ENCODE measurements around the gene AGMO. TPM values are rescaled to one million over a fixed set of nuclear protein-coding genes. Genes with fewer than 3 reads are reported as not detected.

The AGMO gene
- total and polyA plus RNA-seq, 2 donors from 2014 or later = 1.4 to 4.5 TPM

DNA sequence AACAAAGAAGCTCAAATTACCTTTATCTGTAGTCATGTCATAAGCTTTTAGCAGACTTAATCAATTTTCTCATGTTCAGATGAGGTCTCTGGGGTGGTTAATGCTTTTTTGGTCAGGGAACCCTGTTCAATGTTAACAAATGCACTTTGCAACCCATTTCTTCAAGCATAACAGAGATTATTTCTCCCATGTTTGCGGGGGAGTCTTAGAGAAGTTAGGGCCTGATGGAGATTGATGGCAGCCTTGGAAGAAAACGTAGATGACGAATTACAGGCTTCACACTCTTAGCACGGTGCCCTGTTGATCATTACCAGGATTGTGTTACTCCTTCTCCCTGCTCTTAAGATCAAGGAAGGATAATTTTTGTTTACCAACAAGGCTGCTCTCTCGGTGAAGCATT, 76.4 kb downstream of the AGMO start:
- no peaks in the 10 kb centered on the region for H3K9me3 ChIP-seq (ENCODE audit: control insufficient read depth in 2 of 3, insufficient read depth in 1 of 3, low read length in 3 of 3)
- no peak overlapping the region for H3K27ac ChIP-seq (ENCODE audit: low read depth in 2 of 2, low read length in 2 of 2)
- TF ChIP-seq, protein P1, sequence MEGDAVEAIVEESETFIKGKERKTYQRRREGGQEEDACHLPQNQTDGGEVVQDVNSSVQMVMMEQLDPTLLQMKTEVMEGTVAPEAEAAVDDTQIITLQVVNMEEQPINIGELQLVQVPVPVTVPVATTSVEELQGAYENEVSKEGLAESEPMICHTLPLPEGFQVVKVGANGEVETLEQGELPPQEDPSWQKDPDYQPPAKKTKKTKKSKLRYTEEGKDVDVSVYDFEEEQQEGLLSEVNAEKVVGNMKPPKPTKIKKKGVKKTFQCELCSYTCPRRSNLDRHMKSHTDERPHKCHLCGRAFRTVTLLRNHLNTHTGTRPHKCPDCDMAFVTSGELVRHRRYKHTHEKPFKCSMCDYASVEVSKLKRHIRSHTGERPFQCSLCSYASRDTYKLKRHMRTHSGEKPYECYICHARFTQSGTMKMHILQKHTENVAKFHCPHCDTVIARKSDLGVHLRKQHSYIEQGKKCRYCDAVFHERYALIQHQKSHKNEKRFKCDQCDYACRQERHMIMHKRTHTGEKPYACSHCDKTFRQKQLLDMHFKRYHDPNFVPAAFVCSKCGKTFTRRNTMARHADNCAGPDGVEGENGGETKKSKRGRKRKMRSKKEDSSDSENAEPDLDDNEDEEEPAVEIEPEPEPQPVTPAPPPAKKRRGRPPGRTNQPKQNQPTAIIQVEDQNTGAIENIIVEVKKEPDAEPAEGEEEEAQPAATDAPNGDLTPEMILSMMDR (IDR thresholded peaks at IDR 0.05; ENCODE audit: borderline replicate concordance, extremely low read depth, insufficient read depth) = no peak
- H3K4me3 ChIP-seq (ENCODE audit: low read length in 3 of 3) = no peak overlapping the region
- no peaks in the 10 kb centered on the region for H3K36me3 ChIP-seq (ENCODE audit: control insufficient read depth in 2 of 3, insufficient read depth in 3 of 3, low read length in 3 of 3)
- intact Hi-C loops (cut with DNase I) = no loop called here
- H3K27me3 ChIP-seq (ENCODE audit: control insufficient read depth, insufficient read depth, low read length) = no peaks in the 10 kb centered on the region
- H3K9ac ChIP-seq (ENCODE audit: low read length in 3 of 3) = no peak overlapping the region
- FAIRE-seq (no peak), DNase-seq (peak in 2 of 5 donors; percentile 13 to 29)
- H3K4me1 ChIP-seq (ENCODE audit: control insufficient read depth in 2 of 3, insufficient read depth in 2 of 3, low read depth in 1 of 3, low read length in 3 of 3) = no peaks in the 10 kb centered on the region

DNA sequence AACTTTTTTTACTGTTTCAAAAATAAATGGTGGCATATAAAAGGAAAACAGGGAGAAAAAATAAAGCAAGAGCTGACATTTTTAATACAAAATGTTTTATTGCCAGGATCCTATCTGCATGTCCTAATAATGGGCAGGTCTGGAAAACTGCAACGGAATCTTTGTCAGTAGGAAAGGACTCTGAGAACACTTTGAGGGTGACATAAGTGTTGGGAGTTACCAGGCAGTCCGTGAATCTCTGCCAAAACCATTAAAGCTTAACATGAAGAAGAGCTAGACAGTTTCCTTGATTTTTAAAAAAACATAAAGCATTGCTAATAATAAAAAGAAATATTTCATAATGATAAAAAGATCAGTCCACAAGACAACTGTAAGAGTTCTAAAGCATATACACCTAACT, 80.7 kb downstream of the AGMO start:
- H3K36me3 ChIP-seq (ENCODE audit: control insufficient read depth in 2 of 3, insufficient read depth in 3 of 3, low read length in 3 of 3) = no peaks in the 10 kb centered on the region
- intact Hi-C loops (cut with DNase I) = no loop called here
- no peak overlapping the region for H3K27ac ChIP-seq (ENCODE audit: low read depth in 2 of 2, low read length in 2 of 2)
- TF ChIP-seq, protein P1 (IDR thresholded peaks at IDR 0.05; ENCODE audit: borderline replicate concordance, extremely low read depth, insufficient read depth) = no peak
- no peaks in the 10 kb centered on the region for H3K27me3 ChIP-seq (ENCODE audit: control insufficient read depth, insufficient read depth, low read length)
- H3K9ac ChIP-seq (ENCODE audit: low read length in 3 of 3) = no peak overlapping the region
- H3K9me3 ChIP-seq (ENCODE audit: control insufficient read depth in 2 of 3, insufficient read depth in 1 of 3, low read length in 3 of 3) = no peaks in the 10 kb centered on the region
- no peak overlapping the region for H3K4me3 ChIP-seq (ENCODE audit: low read length in 3 of 3)
- FAIRE-seq (no peak), DNase-seq (no peak)
- H3K4me1 ChIP-seq (ENCODE audit: control insufficient read depth in 2 of 3, insufficient read depth in 2 of 3, low read depth in 1 of 3, low read length in 3 of 3) = no peaks in the 10 kb centered on the region

DNA sequence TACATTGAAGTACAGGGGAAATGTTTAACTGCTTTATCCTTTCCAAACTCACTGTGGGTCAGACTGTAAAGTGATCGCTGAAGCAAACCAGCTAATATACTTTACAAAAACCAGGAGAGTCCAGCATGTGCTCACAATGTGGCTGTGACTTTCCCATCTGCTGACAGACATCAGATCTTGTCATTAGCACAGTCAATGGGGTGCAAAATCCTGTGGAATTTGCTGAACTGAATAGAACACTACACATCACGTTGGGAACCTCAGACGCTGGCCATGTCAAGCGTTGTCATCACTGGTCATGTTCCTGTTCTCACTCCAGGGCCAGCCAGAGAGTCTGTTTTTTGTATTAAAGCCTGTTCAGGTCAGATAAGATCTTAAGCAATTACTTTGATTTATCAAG, 83.4 kb downstream of the AGMO start:
- Histone ChIP-seq H3K4me1 (ENCODE audit: control insufficient read depth in 2 of 3, insufficient read depth in 2 of 3, low read depth in 1 of 3, low read length in 3 of 3) (no peaks in the 10 kb centered on the region), H3K27me3 (ENCODE audit: control insufficient read depth, insufficient read depth, low read length) (no peaks in the 10 kb centered on the region), H3K9ac (ENCODE audit: low read length in 3 of 3) (no peak overlapping the region), H3K9me3 (ENCODE audit: control insufficient read depth in 2 of 3, insufficient read depth in 1 of 3, low read length in 3 of 3) (no peaks in the 10 kb centered on the region), H3K36me3 (ENCODE audit: control insufficient read depth in 2 of 3, insufficient read depth in 3 of 3, low read length in 3 of 3) (no peaks in the 10 kb centered on the region), H3K4me3 (ENCODE audit: low read length in 3 of 3) (no peak overlapping the region), H3K27ac (ENCODE audit: low read depth in 2 of 2, low read length in 2 of 2) (no peak overlapping the region)
- FAIRE-seq (no peak), DNase-seq (peak in 3 of 5 donors; percentile 13 to 53 (median 47))
- intact Hi-C loops (cut with DNase I) = no loop called here
- TF ChIP-seq, protein P1 (IDR thresholded peaks at IDR 0.05; ENCODE audit: borderline replicate concordance, extremely low read depth, insufficient read depth) = no peak

DNA sequence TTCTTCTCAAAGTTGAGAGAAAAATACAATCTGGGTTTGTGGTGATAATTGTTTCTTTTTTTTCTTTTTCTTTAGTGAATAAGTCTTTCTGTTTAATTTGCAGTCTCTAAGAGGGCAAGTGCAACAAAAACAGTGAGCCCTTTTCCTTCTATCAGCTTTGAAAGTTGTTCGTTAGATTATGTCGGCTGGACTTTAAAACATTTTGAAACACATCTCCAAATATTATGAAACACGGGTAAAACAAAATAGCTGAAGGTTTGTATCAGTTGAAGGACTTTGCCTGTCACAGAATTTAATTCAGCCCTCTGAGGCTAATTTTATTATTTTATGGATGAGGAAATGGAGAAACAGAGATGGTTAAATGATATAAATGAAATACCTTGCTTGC, 85.3 kb downstream of the AGMO start:
- FAIRE-seq (no peak), DNase-seq (no peak)
- Histone ChIP-seq H3K9ac (ENCODE audit: low read length in 3 of 3) (no peak overlapping the region), H3K27me3 (ENCODE audit: control insufficient read depth, insufficient read depth, low read length) (no peaks in the 10 kb centered on the region), H3K9me3 (ENCODE audit: control insufficient read depth in 2 of 3, insufficient read depth in 1 of 3, low read length in 3 of 3) (no peaks in the 10 kb centered on the region), H3K4me1 (ENCODE audit: control insufficient read depth in 2 of 3, insufficient read depth in 2 of 3, low read depth in 1 of 3, low read length in 3 of 3) (no peaks in the 10 kb centered on the region), H3K36me3 (ENCODE audit: control insufficient read depth in 2 of 3, insufficient read depth in 3 of 3, low read length in 3 of 3) (no peaks in the 10 kb centered on the region), H3K4me3 (ENCODE audit: low read length in 3 of 3) (no peak overlapping the region), H3K27ac (ENCODE audit: low read depth in 2 of 2, low read length in 2 of 2) (no peak overlapping the region)
- intact Hi-C loops (cut with DNase I) = no loop called here
- TF ChIP-seq, protein P1 (IDR thresholded peaks at IDR 0.05; ENCODE audit: borderline replicate concordance, extremely low read depth, insufficient read depth) = no peak

Data from kidney (tissue), 14 donors.